NT2/D1 (cell line): ENCODE data around the gene TAOK1.

ENCODE experiments used
- SUZ12 ChIP-seq: IDR thresholded peaks from 2 replicates; pipeline ENCODE4 v1.6.1; 2011; ENCODE audit not compliant: insufficient read length, insufficient read depth; ENCODE audit errors: extremely low read depth
- YY1 ChIP-seq: IDR thresholded peaks from 2 replicates; pipeline ENCODE4 v1.6.1; 2011; ENCODE audit not compliant: insufficient read length, insufficient read depth

- TF ChIP-seq YY1 = no peak
- no peak for TF ChIP-seq SUZ12
These were observed 167.6 kb downstream of the TAOK1 start for GRCh38 chr17:29557739-29558116.
